Mesothelial cell of epicardium (in vitro differentiated cells): Measurements from ENCODE around the gene PCTP. TPM values are rescaled to one million over a fixed set of nuclear protein-coding genes. Genes with fewer than 3 reads are reported as not detected.

Experiments used
- DNase-seq, 2 experiments: peaks; one replicate each; pipeline ENCODE4 v3.0.0; 2021; ENCODE audit warnings: low spot score in 2 of 2; ENCODE audit not compliant: unreplicated experiment in 2 of 2
- H3K27ac Mint-ChIP-seq: 2 replicates; pipeline ENCODE4 v1.8.0; 2021; ENCODE audit warnings: mixed read lengths
- H3K27me3 Mint-ChIP-seq: 2 replicates; pipeline ENCODE4 v1.8.0; 2021; ENCODE audit warnings: low read depth, mixed read lengths
- H3K36me3 Mint-ChIP-seq: 2 replicates; pipeline ENCODE4 v1.8.0; 2021; ENCODE audit warnings: mixed read lengths
- H3K4me1 Mint-ChIP-seq: 2 replicates; pipeline ENCODE4 v1.8.0; 2021; ENCODE audit warnings: mixed read lengths
- H3K4me3 Mint-ChIP-seq: 2 replicates; pipeline ENCODE4 v1.8.0; 2021; ENCODE audit warnings: mild to moderate bottlenecking, moderate library complexity, mixed read lengths
- H3K9me3 Mint-ChIP-seq: 2 replicates; pipeline ENCODE4 v1.8.0; 2021; ENCODE audit warnings: mixed read lengths
- total RNA-seq: library from RNA; stranded (reverse); gene quantifications from 3 replicates; pipeline ENCODE4 v1.2.1, GENCODE V29; 2021
- TF ChIP-seq, protein P1 (sequence below): fragments of 200-600 bp; sonication (generic); IDR thresholded peaks from one replicate; pipeline ENCODE4 v1.5.0; 2021; ENCODE audit warnings: antibody characterized with exemption; ENCODE audit not compliant: unreplicated experiment

Gene PCTP
- total RNA-seq, 1 donor from 2014 or later: 13.3 TPM

DNA sequence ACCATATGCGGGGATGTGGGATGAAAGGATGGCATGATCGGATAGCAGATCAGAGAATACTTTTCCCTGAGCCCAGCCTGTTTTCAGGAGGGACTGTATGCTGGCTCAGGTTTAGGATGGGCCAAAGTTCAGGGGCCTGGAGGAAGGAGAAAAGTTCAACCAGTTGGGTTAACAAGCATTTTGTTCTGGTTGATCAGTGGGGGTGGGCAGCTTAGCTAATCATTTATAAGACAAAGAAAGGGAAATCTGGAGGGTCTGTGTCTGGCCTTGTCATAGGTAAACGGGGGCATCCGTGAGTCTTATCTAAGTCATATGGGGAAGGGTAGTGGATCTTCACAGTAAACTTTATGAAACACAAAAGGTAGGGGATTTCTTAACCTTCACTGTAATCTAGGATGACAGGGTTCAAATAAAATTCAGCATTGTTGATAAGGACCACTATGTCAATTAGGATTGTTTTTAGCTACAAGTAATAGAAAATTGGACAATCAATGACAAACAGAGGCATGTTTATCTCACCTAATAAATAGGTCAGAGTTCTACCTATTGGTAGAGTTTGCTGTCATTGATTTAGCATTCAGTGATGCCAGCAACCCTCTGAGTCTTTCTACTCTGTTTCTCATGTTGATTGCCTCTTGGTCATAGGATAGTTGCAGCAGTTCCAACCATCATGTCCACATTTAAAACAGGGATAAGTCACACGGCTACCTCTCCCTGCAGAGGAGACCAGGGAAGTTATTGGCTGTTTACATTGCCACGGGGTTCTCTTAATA lies 11.4 kb downstream of the PCTP start:
- TF ChIP-seq, protein P1, sequence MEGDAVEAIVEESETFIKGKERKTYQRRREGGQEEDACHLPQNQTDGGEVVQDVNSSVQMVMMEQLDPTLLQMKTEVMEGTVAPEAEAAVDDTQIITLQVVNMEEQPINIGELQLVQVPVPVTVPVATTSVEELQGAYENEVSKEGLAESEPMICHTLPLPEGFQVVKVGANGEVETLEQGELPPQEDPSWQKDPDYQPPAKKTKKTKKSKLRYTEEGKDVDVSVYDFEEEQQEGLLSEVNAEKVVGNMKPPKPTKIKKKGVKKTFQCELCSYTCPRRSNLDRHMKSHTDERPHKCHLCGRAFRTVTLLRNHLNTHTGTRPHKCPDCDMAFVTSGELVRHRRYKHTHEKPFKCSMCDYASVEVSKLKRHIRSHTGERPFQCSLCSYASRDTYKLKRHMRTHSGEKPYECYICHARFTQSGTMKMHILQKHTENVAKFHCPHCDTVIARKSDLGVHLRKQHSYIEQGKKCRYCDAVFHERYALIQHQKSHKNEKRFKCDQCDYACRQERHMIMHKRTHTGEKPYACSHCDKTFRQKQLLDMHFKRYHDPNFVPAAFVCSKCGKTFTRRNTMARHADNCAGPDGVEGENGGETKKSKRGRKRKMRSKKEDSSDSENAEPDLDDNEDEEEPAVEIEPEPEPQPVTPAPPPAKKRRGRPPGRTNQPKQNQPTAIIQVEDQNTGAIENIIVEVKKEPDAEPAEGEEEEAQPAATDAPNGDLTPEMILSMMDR: no peak
- H3K4me1 Mint-ChIP-seq: peaks cover 2% of the 10 kb centered on the region
- peaks cover 5% of the 10 kb centered on the region for H3K36me3 Mint-ChIP-seq
- no peaks in the 10 kb centered on the region for H3K9me3 Mint-ChIP-seq
- no peak for DNase-seq
- no peak overlapping the region for H3K27ac Mint-ChIP-seq
- no peak overlapping the region for H3K4me3 Mint-ChIP-seq
- H3K27me3 Mint-ChIP-seq: no peaks in the 10 kb centered on the region

DNA sequence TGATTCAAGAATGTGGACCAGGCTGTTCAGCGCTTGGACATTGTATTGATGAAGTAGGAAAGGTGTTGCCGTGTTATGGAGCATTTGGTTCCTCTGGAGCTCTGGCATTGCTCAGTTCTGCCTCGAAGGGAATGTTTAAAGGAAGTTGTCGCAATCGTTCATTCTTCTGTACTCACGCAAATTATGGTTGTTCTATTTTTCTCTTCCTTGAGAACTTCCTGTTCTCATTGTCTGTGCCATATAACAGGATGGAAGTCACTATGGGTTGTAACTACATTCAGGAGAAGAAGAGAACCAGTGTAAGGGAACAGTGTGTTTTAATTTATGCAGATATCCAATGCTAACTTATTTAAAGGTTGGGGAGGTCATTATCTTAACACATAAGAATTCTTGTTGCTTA lies 13.0 kb downstream of the PCTP start:
- Mint-ChIP-seq H3K4me3 (no peak overlapping the region), H3K9me3 (no peaks in the 10 kb centered on the region), H3K36me3 (peaks cover 12% of the 10 kb centered on the region), H3K27ac (no peak overlapping the region), H3K27me3 (no peaks in the 10 kb centered on the region), H3K4me1 (no peaks in the 10 kb centered on the region)
- no peak for DNase-seq
- TF ChIP-seq, protein P1: no peak

DNA sequence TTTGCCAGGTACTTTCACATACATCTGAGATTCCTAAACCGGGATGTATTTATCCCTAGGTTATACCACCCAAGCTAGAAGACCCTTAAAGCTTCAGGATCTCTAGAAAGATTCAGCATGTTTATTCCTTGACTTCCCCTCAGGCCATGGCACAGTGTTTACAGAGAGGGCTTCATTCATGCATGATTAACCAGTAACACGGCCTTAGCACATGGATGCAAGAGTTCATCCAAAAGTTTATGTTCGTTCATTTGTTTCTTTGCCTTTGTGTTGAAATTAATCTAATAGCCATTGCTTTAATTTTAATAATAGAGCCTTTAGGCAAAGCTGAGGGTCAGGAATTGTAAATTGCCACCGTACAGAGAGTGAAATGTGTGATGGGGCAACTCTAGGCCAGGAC lies 13.8 kb downstream of the PCTP start:
- H3K27ac Mint-ChIP-seq: no peak overlapping the region
- H3K27me3 Mint-ChIP-seq: no peaks in the 10 kb centered on the region
- H3K36me3 Mint-ChIP-seq: peaks cover 16% of the 10 kb centered on the region
- no peaks in the 10 kb centered on the region for H3K4me1 Mint-ChIP-seq
- H3K4me3 Mint-ChIP-seq: no peak overlapping the region
- no peaks in the 10 kb centered on the region for H3K9me3 Mint-ChIP-seq
- TF ChIP-seq, protein P1: no peak
- no peak for DNase-seq

GRCh38 chr17:55765472-55765871 lies 14.6 kb downstream of the PCTP start:
- Mint-ChIP-seq H3K4me1 (no peaks in the 10 kb centered on the region), H3K27me3 (no peaks in the 10 kb centered on the region), H3K4me3 (no peak overlapping the region), H3K9me3 (no peaks in the 10 kb centered on the region), H3K27ac (no peak overlapping the region), H3K36me3 (peaks cover 16% of the 10 kb centered on the region)
- TF ChIP-seq, protein P1: no peak
- DNase-seq: no peak

GRCh38 chr17:55768936-55769624 lies 18.2 kb downstream of the PCTP start:
- Mint-ChIP-seq H3K27me3 (no peaks in the 10 kb centered on the region), H3K9me3 (no peaks in the 10 kb centered on the region), H3K36me3 (peaks cover 33% of the 10 kb centered on the region), H3K27ac (no peak overlapping the region), H3K4me3 (no peak overlapping the region), H3K4me1 (no peaks in the 10 kb centered on the region)
- TF ChIP-seq, protein P1: no peak
- DNase-seq: no peak
